ENCODE measurements around the gene ORAI1.
"Not testable (repeated sequence)": the region's sequence is repeated elsewhere in the genome, so short reads cannot be mapped to it uniquely, and the experiment has no call there.

Gene ORAI1

GRCh38 chr12:121626087-121626852 lies at the start of gene ORAI1:
ORAI1 (plus strand) TSS chr12:121626530.
- DNase-seq (ENCODE audit: extremely low read depth in 1 of 2, low read depth in 1 of 2), result peak; percentile 94 to 97

GRCh38 chr12:121576851-121577391 lies 49.4 kb upstream of the ORAI1 start:
- no peak for DNase-seq (ENCODE audit: extremely low read depth in 1 of 2, low read depth in 1 of 2)

- DNase-seq (ENCODE audit: extremely low read depth in 1 of 2, low read depth in 1 of 2), result no peak
These were observed 48.7 kb upstream of the ORAI1 start for GRCh38 chr12:121577443-121578180.

GRCh38 chr12:121578230-121579189 lies 47.8 kb upstream of the ORAI1 start:
- no peak for DNase-seq (ENCODE audit: extremely low read depth in 1 of 2, low read depth in 1 of 2)

- DNase-seq (ENCODE audit: extremely low read depth in 1 of 2, low read depth in 1 of 2), result peak in 1 of 2 donors; percentile 13
These were observed 47.0 kb upstream of the ORAI1 start for GRCh38 chr12:121579190-121579791.

GRCh38 chr12:121579981-121580868 lies 46.1 kb upstream of the ORAI1 start:
- DNase-seq (ENCODE audit: extremely low read depth in 1 of 2, low read depth in 1 of 2), result peak; percentile 38 to 43

GRCh38 chr12:121580959-121581685 lies 45.2 kb upstream of the ORAI1 start, which contains the start of gene KDM2B:
KDM2B (minus strand) TSS chr12:121581023; CDS start chr12:121580911, 112 bp downstream.
- DNase-seq (ENCODE audit: extremely low read depth in 1 of 2, low read depth in 1 of 2), result no peak

- DNase-seq (ENCODE audit: extremely low read depth in 1 of 2, low read depth in 1 of 2), result no peak
These were observed 44.5 kb upstream of the ORAI1 start for GRCh38 chr12:121581686-121582429.

- no peak for DNase-seq (ENCODE audit: extremely low read depth in 1 of 2, low read depth in 1 of 2)
These were observed 43.6 kb upstream of the ORAI1 start for GRCh38 chr12:121582583-121583333.

- DNase-seq (ENCODE audit: extremely low read depth in 1 of 2, low read depth in 1 of 2), result not testable (repeated sequence)
These were observed 43.0 kb upstream of the ORAI1 start for GRCh38 chr12:121583334-121583661.

- not testable (repeated sequence) for DNase-seq (ENCODE audit: extremely low read depth in 1 of 2, low read depth in 1 of 2)
These were observed 41.4 kb upstream of the ORAI1 start for GRCh38 chr12:121584885-121585284.

- DNase-seq (ENCODE audit: extremely low read depth in 1 of 2, low read depth in 1 of 2), result peak; percentile 27 to 66
These were observed 35.7 kb upstream of the ORAI1 start for GRCh38 chr12:121590476-121591143.

GRCh38 chr12:121592320-121592719 lies 34.0 kb upstream of the ORAI1 start:
- no peak for DNase-seq (ENCODE audit: extremely low read depth in 1 of 2, low read depth in 1 of 2)

- no peak for DNase-seq (ENCODE audit: extremely low read depth in 1 of 2, low read depth in 1 of 2)
These were observed 30.8 kb upstream of the ORAI1 start for GRCh38 chr12:121595520-121595919.

GRCh38 chr12:121596526-121596925 lies 29.8 kb upstream of the ORAI1 start:
- DNase-seq (ENCODE audit: extremely low read depth in 1 of 2, low read depth in 1 of 2), result no peak

- no peak for DNase-seq (ENCODE audit: extremely low read depth in 1 of 2, low read depth in 1 of 2)
These were observed 25.5 kb upstream of the ORAI1 start for GRCh38 chr12:121600702-121601336.

All from stimulated activated CD8-positive, alpha-beta memory T cell treated with anti-CD3 and anti-CD28 coated beads, Interleukin-7, amount 100 ng/mL, for 48 hours (primary cell).